Activated CD8-positive, alpha-beta T cell treated with anti-CD3 and anti-CD28 coated beads for 36 hours (primary cell): ENCODE data around the gene IFITM2. TPM values are rescaled to one million over a fixed set of nuclear protein-coding genes. Genes with fewer than 3 reads are reported as not detected.

Experiments
- ATAC-seq: fragments of 200-7000 bp; cut with Tn5 transposase; one replicate; pipeline ENCODE4 v1.10.0; 2021; ENCODE audit warnings: mild to moderate bottlenecking, moderate library complexity
- CTCF ChIA-PET: fragments of 350-600 bp; sonication (Branson Sonifier 250); formaldehyde crosslinking; loops from one replicate; lab custom pipeline; 2021; ENCODE audit warnings: antibody characterized with exemption; lab: Charles Lee
- POLR2A ChIA-PET: fragments of 350-600 bp; sonication (Branson Sonifier 250); formaldehyde crosslinking; loops from one replicate; lab custom pipeline; 2021; ENCODE audit warnings: antibody characterized with exemption; lab: Charles Lee
- DNase-seq: peaks from one replicate; pipeline ENCODE4 v3.0.0-alpha.2; 2020
- H3K27ac Mint-ChIP-seq: one replicate; pipeline ENCODE4 v1.8.0; 2021; ENCODE audit warnings: mild to moderate bottlenecking, mixed read lengths
- H3K27me3 Mint-ChIP-seq: one replicate; pipeline ENCODE4 v1.8.0; 2021; ENCODE audit warnings: mixed read lengths
- H3K36me3 Mint-ChIP-seq: one replicate; pipeline ENCODE4 v1.8.0; 2021; ENCODE audit warnings: low read depth, mixed read lengths
- H3K4me1 Mint-ChIP-seq: one replicate; pipeline ENCODE4 v1.8.0; 2021; ENCODE audit warnings: low read depth, mixed read lengths
- H3K4me3 Mint-ChIP-seq: one replicate; pipeline ENCODE4 v1.8.0; 2021; ENCODE audit warnings: mild to moderate bottlenecking, moderate library complexity, mixed read lengths
- H3K9me3 Mint-ChIP-seq: one replicate; pipeline ENCODE4 v1.8.0; 2021; ENCODE audit warnings: mixed read lengths
- intact Hi-C: fragments of 100-400 bp; cut with micrococcal nuclease; formaldehyde crosslinking; loops from one replicate; pipeline ENCODE4 v1.10.0; 2022
- total RNA-seq, 2 experiments: library from RNA; stranded (reverse); gene quantifications; one replicate each; pipeline ENCODE4 v1.2.3, GENCODE V29; 2021
- TF ChIP-seq, protein P1 (sequence below): fragments of 200-600 bp; IDR thresholded peaks from one replicate; pipeline ENCODE4 v1.8.0; 2022; ENCODE audit warnings: antibody characterized with exemption, mild to moderate bottlenecking

IFITM2 gene
- total RNA-seq, 2 experiments from 2014 or later, result 540 to 549 TPM

DNA sequence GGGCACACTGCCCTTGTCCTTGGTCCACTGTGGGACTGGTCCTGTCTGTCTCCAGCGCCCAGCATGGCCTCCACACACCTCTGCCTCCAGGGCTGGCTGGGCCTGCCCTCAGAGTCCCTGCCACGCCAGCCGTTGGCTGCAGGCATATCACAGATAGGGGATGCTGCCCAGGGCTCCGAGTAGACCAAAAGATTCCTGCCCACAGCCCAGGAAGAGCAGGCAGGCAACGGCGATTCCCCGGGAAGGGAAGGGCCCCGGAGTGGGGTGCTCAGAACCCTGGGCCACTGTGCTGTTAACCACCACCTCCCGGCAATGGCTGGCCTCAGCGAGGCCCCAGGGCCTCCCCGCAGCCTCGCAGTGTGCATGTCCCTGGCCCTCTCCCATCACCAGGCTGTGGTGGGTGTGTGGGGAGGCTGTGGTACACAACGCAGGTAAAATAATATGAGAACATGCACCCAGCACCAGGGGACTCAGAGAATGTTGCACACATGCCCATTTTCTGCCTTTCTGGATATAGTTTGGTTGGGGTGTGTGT, 10.5 kb upstream of the IFITM2 start:
- intact Hi-C loops, result no loop called here
- ATAC-seq (peak; percentile 3), DNase-seq (peak; percentile 73)
- ChIA-PET CTCF (interaction anchor here (4.6 kb wide), 1 partner anchor 46 kb away, joined by 21 read pairs; no protein-coding TSS in a partner anchor), POLR2A (interaction anchor here (1.4 kb wide), 2 partner anchors 10 to 16 kb away, joined by 4 to 6 read pairs; no protein-coding TSS in a partner anchor)
- TF ChIP-seq, protein P1, sequence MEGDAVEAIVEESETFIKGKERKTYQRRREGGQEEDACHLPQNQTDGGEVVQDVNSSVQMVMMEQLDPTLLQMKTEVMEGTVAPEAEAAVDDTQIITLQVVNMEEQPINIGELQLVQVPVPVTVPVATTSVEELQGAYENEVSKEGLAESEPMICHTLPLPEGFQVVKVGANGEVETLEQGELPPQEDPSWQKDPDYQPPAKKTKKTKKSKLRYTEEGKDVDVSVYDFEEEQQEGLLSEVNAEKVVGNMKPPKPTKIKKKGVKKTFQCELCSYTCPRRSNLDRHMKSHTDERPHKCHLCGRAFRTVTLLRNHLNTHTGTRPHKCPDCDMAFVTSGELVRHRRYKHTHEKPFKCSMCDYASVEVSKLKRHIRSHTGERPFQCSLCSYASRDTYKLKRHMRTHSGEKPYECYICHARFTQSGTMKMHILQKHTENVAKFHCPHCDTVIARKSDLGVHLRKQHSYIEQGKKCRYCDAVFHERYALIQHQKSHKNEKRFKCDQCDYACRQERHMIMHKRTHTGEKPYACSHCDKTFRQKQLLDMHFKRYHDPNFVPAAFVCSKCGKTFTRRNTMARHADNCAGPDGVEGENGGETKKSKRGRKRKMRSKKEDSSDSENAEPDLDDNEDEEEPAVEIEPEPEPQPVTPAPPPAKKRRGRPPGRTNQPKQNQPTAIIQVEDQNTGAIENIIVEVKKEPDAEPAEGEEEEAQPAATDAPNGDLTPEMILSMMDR, result no peak
- peak overlapping the region; percentile 42 for H3K4me3 Mint-ChIP-seq
- H3K4me1 Mint-ChIP-seq, result peaks cover 37% of the 10 kb centered on the region
- peaks cover 6% of the 10 kb centered on the region for H3K27me3 Mint-ChIP-seq
- H3K27ac Mint-ChIP-seq, result peak overlapping the region; percentile 84
- H3K9me3 Mint-ChIP-seq, result no peaks in the 10 kb centered on the region
- peaks cover 16% of the 10 kb centered on the region for H3K36me3 Mint-ChIP-seq

DNA sequence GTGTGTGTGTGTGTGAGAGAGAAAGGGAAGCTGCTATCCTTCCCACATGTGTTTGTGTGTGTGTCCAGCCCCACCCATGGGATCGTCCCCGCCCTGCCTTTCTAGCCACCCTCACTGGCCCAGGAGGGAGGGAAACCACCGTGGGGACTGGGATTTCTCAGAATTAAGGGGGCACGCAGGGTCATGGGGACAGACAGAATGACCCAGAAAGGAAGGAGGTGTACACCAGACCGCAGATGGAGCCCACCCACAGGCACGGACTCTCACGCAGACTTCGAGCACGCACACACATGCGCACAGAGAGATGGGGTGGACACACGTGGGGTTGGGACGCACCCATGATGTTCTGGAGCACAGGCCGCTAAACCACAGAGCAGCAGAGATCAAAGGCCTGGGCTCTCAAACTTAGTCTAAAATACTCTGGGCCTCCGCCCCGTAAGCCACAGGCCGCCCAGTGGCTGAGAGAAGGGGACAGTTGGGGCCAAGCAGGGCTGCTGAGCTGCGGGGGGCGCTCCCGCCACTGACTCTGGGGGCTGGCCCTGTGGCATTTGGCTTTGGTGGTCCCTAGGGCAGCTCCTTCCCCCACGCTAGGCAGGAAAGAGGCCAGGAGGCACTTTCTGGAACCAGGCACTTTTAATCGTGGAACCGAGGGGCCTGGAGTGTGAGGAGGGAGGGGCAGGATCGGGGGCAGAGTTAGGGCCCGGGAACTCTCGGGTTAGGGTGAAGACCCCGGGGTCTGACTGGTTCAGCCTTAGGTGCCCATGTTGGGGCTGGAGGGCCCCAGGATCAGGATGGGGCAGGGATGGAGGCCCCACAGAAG, 9.8 kb upstream of the IFITM2 start:
- H3K9me3 Mint-ChIP-seq, result no peaks in the 10 kb centered on the region
- CTCF ChIA-PET, result interaction anchor here (4.6 kb wide), 1 partner anchor 47 kb away, joined by 21 read pairs; no protein-coding TSS in a partner anchor
- peak; percentile 57 for ATAC-seq

DNA sequence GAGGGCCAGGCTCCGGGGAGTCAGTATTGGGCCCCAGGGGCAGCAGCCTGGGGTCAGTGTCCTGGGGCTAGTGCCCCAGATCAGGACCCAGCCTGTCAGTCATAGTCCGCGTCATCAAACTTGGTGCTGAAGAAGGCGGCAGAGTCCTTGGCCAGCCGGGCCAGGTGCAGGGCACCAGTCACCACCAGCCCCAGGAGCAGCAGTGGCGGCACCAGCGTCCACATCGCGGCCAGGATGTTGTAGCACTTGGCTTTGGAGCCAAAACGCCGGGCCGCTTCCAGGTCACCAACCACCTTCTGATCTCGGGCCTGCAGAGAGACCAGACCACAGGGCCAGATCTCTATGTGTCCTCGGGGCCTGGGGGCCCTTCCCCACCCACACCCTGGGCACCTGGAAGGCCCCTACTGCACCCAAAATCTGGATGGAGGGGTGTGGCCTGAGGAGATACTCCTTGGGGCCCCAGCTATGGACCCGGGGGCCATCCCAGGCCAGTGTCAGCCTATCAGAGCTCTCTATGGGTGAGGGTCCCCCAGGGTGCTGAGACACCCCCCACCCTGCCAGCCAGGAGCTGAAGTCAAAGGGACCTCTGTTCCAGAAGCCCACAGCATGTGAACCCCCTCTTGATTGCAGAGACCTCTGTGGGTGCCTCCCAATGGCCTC, 9.1 kb upstream of the IFITM2 start:
- ChIA-PET CTCF (interaction anchor here (1.5 to 4.6 kb wide), 3 partner anchors 11 to 65 kb away, joined by 4 to 21 read pairs (median 10); no protein-coding TSS in a partner anchor), POLR2A (interaction anchor here (0.6 to 1.6 kb wide), 11 partner anchors 9 to 215 kb away, joined by 3 to 6 read pairs (median 4); partner anchors contain the start of gene IFITM2)
- intact Hi-C loops, result no loop called here
- H3K4me3 Mint-ChIP-seq, result no peak overlapping the region
- peaks cover 10% of the 10 kb centered on the region for H3K36me3 Mint-ChIP-seq
- H3K4me1 Mint-ChIP-seq, result peaks cover 43% of the 10 kb centered on the region
- ATAC-seq, result no peak
- H3K9me3 Mint-ChIP-seq, result no peaks in the 10 kb centered on the region
- peak overlapping the region; percentile 84 for H3K27ac Mint-ChIP-seq
- peak; percentile 28 for DNase-seq
- TF ChIP-seq, protein P1, result no peak
- H3K27me3 Mint-ChIP-seq, result peaks cover 6% of the 10 kb centered on the region

More for the DNA sequence above, 9.8 kb upstream of the IFITM2 start:
- Mint-ChIP-seq H3K4me3 (peak overlapping the region; percentile 42), H3K4me1 (peaks cover 38% of the 10 kb centered on the region), H3K36me3 (peaks cover 13% of the 10 kb centered on the region), H3K27me3 (peaks cover 6% of the 10 kb centered on the region), H3K27ac (peak overlapping the region; percentile 84)
- DNase-seq, result peak; percentile 87
- POLR2A ChIA-PET, result interaction anchor here (0.6 to 1.6 kb wide), 7 partner anchors 8 to 119 kb away, joined by 3 to 6 read pairs (median 4); no protein-coding TSS in a partner anchor
- intact Hi-C loops, result no loop called here
- TF ChIP-seq, protein P1, result no peak

DNA sequence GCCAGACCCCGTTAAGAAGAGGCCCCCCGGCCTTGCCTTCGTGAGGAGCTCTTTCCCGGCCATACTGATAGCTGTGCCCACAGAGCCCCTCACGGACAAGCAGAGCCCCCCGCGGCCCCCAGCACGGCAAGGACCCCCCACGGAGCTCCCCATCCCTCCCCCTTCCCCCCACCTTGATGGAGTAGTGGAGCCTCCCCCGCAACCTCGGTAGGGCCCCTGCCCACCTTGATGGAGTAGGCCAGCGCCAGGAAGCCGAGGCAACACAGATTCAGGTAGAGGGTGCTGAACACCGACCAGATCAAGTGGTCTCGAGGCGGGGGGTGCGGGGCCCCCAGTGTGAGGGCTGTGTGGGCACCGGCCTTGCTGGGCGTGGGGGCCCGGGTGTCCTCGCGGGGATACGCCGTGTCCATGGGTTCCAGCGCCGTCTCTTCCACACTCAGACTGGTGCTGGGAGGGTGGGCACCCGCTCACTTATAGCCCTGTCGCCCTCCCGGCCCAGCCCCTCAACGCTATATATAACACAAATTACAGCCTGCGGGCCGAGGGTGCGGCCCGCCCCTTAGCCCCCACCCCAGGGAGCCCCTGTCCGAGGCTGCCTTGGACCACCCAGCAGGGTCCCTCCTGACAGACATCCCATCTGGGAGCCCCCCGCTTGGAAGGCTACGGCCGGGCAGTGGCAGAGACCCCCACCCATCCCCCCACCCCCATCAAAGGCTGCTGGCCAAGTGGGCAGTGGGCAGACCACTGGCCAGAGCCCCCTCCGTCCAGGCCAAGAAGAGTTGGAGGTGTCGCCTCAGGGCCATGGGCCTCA, 8.3 kb upstream of the IFITM2 start, which contains the start of gene IFITM5:
Gene IFITM5 (minus strand): TSS at position 446 of the 811 bp plus-strand sequence. CDS start 36 bp downstream, at position 410.
- peaks cover 46% of the 10 kb centered on the region for H3K4me1 Mint-ChIP-seq
- CTCF ChIA-PET, result interaction anchor here (1.5 to 4.6 kb wide), 3 partner anchors 10 to 64 kb away, joined by 4 to 21 read pairs (median 10); no protein-coding TSS in a partner anchor
- no peak within 1 kb of the TSS for H3K4me3 Mint-ChIP-seq
- H3K36me3 Mint-ChIP-seq, result peaks cover 6% of the 10 kb centered on the region
- peak within 1 kb of the TSS; percentile 84 for H3K27ac Mint-ChIP-seq
- ATAC-seq, result no peak
- peak; percentile 22 for DNase-seq
- intact Hi-C loops, result no loop called here
- TF ChIP-seq, protein P1, result no peak
- H3K27me3 Mint-ChIP-seq, result peaks cover 6% of the 10 kb centered on the region
- no peaks in the 10 kb centered on the region for H3K9me3 Mint-ChIP-seq
- POLR2A ChIA-PET, result interaction anchor here (0.6 to 2.6 kb wide), 11 partner anchors 8 to 214 kb away, joined by 3 to 28 read pairs (median 4); partner anchors contain the start of genes IFITM2, NLRP6 and PGGHG
